Skeletal muscle satellite cell (primary cell): ENCODE results near the gene FLOT1.
"Not testable (repeated sequence)": the region's sequence is repeated elsewhere in the genome, so short reads cannot be mapped to it uniquely, and the experiment has no call there.

Source experiments
- H3K27me3 ChIP-seq: 2 replicates; pipeline ENCODE4 v1.7.0; 2013; ENCODE audit warnings: low read length; ENCODE audit not compliant: control insufficient read depth, insufficient read depth
- H3K36me3 ChIP-seq: 2 replicates; pipeline ENCODE4 v1.7.0; 2013; ENCODE audit warnings: mild to moderate bottlenecking, control low read depth, low read length; ENCODE audit not compliant: insufficient read depth
- H3K4me1 ChIP-seq: 2 replicates; pipeline ENCODE4 v1.7.0; 2013; ENCODE audit warnings: low read length; ENCODE audit not compliant: control insufficient read depth, insufficient read depth
- H3K4me2 ChIP-seq: 2 replicates; pipeline ENCODE4 v1.7.0; 2013; ENCODE audit warnings: mild to moderate bottlenecking, low read length
- H3K4me3 ChIP-seq: 2 replicates; pipeline ENCODE4 v1.7.0; 2013; ENCODE audit warnings: low read length
- H3K9ac ChIP-seq: 2 replicates; pipeline ENCODE4 v1.7.0; 2013; ENCODE audit warnings: mild to moderate bottlenecking, low read depth, low read length, moderate library complexity
- H3K9me3 ChIP-seq: replicated peaks from 2 replicates; pipeline ENCODE4 v1.7.0; 2013; ENCODE audit warnings: mild to moderate bottlenecking, control low read depth, low read length

FLOT1 gene

GRCh38 chr6:30766461-30767157, 24.1 kb upstream of the FLOT1 start:
- Histone ChIP-seq H3K27me3 (no peaks in the 10 kb centered on the region), H3K36me3 (no peaks in the 10 kb centered on the region), H3K9ac (no peak overlapping the region), H3K9me3 (no peaks in the 10 kb centered on the region), H3K4me3 (no peak overlapping the region), H3K4me1 (peaks cover 44% of the 10 kb centered on the region), H3K4me2 (no peak overlapping the region)

GRCh38 chr6:30765495-30765894, 23.0 kb upstream of the FLOT1 start:
- H3K9ac ChIP-seq, H3K9me3 ChIP-seq, H3K36me3 ChIP-seq, H3K4me3 ChIP-seq, H3K27me3 ChIP-seq, H3K4me2 ChIP-seq: not testable (repeated sequence)
- H3K4me1 ChIP-seq, result peaks cover 47% of the 10 kb centered on the region

- H3K9me3 ChIP-seq, H3K4me3 ChIP-seq, H3K27me3 ChIP-seq, H3K4me2 ChIP-seq, H3K36me3 ChIP-seq, H3K9ac ChIP-seq: not testable (repeated sequence)
- peaks cover 46% of the 10 kb centered on the region for H3K4me1 ChIP-seq
Measured at GRCh38 chr6:30764490-30765043, 22.1 kb upstream of the FLOT1 start.

- H3K9ac ChIP-seq, result peak overlapping the region; percentile 37
- H3K9me3 ChIP-seq, result no peaks in the 10 kb centered on the region
- no peaks in the 10 kb centered on the region for H3K36me3 ChIP-seq
- no peak overlapping the region for H3K4me2 ChIP-seq
- no peaks in the 10 kb centered on the region for H3K27me3 ChIP-seq
- H3K4me1 ChIP-seq, result peaks cover 45% of the 10 kb centered on the region
- no peak overlapping the region for H3K4me3 ChIP-seq
Measured at GRCh38 chr6:30763618-30764489, 21.4 kb upstream of the FLOT1 start.

DNA sequence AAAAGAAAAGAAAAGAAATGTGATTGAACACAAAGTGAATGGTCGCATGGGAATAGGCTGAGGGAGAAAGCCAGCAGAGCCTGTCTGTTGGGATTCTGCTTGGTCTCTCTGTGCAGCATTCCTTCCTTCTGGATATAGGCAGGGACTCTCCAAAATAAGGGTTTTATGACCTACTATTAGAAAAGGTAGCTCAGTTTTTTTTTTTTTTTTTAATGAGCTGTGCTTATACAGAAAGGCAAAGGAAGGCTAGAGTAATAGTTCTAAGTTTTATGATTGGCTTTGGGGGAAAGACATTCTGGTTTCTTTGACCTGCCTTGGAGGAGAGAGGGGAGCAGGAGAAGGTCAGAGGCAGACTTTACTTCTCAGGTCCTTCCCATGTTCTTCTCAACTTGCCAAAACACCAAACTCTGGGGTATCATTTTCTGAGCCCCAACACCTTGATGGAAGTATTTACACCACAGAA, 20.7 kb upstream of the FLOT1 start:
- Histone ChIP-seq H3K9ac (no peak overlapping the region), H3K4me1 (peaks cover 44% of the 10 kb centered on the region), H3K4me3 (no peak overlapping the region), H3K9me3 (no peaks in the 10 kb centered on the region), H3K36me3 (no peaks in the 10 kb centered on the region), H3K27me3 (no peaks in the 10 kb centered on the region), H3K4me2 (no peak overlapping the region)

- Histone ChIP-seq H3K36me3 (no peaks in the 10 kb centered on the region), H3K9ac (no peak overlapping the region), H3K4me1 (peaks cover 49% of the 10 kb centered on the region), H3K4me2 (no peak overlapping the region), H3K9me3 (no peaks in the 10 kb centered on the region), H3K4me3 (no peak overlapping the region), H3K27me3 (no peaks in the 10 kb centered on the region)
Measured at GRCh38 chr6:30761791-30762429, 19.4 kb upstream of the FLOT1 start.

GRCh38 chr6:30760549-30760948, 18.1 kb upstream of the FLOT1 start:
- H3K36me3 ChIP-seq, result no peaks in the 10 kb centered on the region
- H3K27me3 ChIP-seq, result no peaks in the 10 kb centered on the region
- H3K4me2 ChIP-seq, result no peak overlapping the region
- H3K4me1 ChIP-seq, result peaks cover 54% of the 10 kb centered on the region
- H3K9ac ChIP-seq, result no peak overlapping the region
- no peak overlapping the region for H3K4me3 ChIP-seq
- no peaks in the 10 kb centered on the region for H3K9me3 ChIP-seq

- Histone ChIP-seq H3K4me2 (peak overlapping the region; percentile 35), H3K27me3 (no peaks in the 10 kb centered on the region), H3K9me3 (no peaks in the 10 kb centered on the region), H3K36me3 (no peaks in the 10 kb centered on the region), H3K4me3 (no peak overlapping the region), H3K4me1 (peaks cover 61% of the 10 kb centered on the region), H3K9ac (peak overlapping the region; percentile 71)
Measured at GRCh38 chr6:30759575-30760239, 17.2 kb upstream of the FLOT1 start.

GRCh38 chr6:30757261-30757904, 14.9 kb upstream of the FLOT1 start:
- peaks cover 67% of the 10 kb centered on the region for H3K4me1 ChIP-seq
- H3K27me3 ChIP-seq, result no peaks in the 10 kb centered on the region

DNA sequence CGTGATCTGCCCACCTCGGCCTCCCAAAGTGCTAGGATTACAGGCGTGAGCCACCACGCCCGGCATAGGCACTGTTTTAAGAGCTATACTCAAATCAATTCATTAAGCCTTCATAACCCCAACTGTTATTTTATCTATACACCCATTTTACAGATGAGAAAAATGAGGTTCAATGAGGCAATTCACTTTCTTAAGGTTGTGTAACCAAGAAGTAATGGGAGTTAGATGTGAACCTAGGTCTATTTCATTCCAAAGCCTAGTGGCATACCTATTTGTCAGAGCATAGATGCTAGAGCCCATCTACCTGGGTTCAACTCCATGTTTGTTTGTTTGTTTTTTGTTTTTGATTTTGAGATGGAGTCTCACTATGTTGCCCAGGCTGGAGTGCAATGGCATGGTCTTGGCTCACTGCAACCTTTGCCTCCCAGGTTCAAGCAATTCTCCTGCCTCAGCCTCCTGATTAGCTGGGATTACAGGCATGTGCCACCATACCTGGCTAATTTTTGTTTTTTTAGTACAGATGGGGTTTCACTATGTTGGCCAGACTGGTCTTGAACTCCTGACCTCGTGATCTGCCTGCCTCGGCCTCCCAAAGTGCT, 14.0 kb upstream of the FLOT1 start:
- not testable (repeated sequence) for H3K27me3 ChIP-seq, H3K9me3 ChIP-seq, H3K4me2 ChIP-seq, H3K4me3 ChIP-seq, H3K36me3 ChIP-seq, H3K9ac ChIP-seq
- peaks cover 65% of the 10 kb centered on the region for H3K4me1 ChIP-seq

More at GRCh38 chr6:30757261-30757904, 14.9 kb upstream of the FLOT1 start:
- no peak overlapping the region for H3K4me3 ChIP-seq
- no peaks in the 10 kb centered on the region for H3K9me3 ChIP-seq
- H3K9ac ChIP-seq, result no peak overlapping the region
- no peaks in the 10 kb centered on the region for H3K36me3 ChIP-seq
- H3K4me2 ChIP-seq, result no peak overlapping the region
